K562 (cell line): ENCODE data around the gene SMIM29. TPM values are rescaled to one million over a fixed set of nuclear protein-coding genes. Genes with fewer than 3 reads are reported as not detected.
A peak's percentile ranks its signal among the peaks of the same experiment; 100 is the strongest.

Source experiments
- BCOR ChIP-seq: fragments of 450-650 bp; IDR thresholded peaks from 2 replicates; pipeline ENCODE4 v1.6.1; 2016
- FUS ChIP-seq: fragments of 200-400 bp; formaldehyde crosslinking; optimal IDR thresholded peaks from 2 replicates; pipeline ENCODE3; 2017; ENCODE audit warnings: low read depth, low read length
- GTF2A2 ChIP-seq: IDR thresholded peaks from 2 replicates; pipeline ENCODE4 v1.6.1; 2016; ENCODE audit warnings: mild to moderate bottlenecking, missing genetic modification characterization, missing compliant biosample characterization
- HDAC6 ChIP-seq: IDR thresholded peaks from 2 replicates; pipeline ENCODE4 v1.6.1; 2012; ENCODE audit warnings: low read depth, mild to moderate bottlenecking, control low read depth, inconsistent platforms, low read length, moderate library complexity
- IFI16 ChIP-seq: fragments of 250-450 bp; sonication (Bioruptor Pico); IDR thresholded peaks from 2 replicates; pipeline ENCODE4 v2.1.2; 2022; ENCODE audit warnings: mild to moderate bottlenecking, inconsistent platforms
- MAFG ChIP-seq: fragments of 450-650 bp; conservative IDR thresholded peaks from 2 replicates; pipeline ENCODE4 v1.6.1; 2016; ENCODE audit warnings: missing genetic modification characterization, missing compliant biosample characterization
- MECOM ChIP-seq: fragments of 250-450 bp; sonication (Bioruptor Pico); IDR thresholded peaks from 2 replicates; pipeline ENCODE4 v1.8.0; 2022; ENCODE audit warnings: inconsistent platforms
- MNT ChIP-seq, 2 experiments: fragments of 450-650 bp; conservative IDR thresholded peaks; 2 replicates each; pipeline ENCODE4 v1.6.1; 2017; ENCODE audit warnings: mild to moderate bottlenecking in 2 of 2, moderate library complexity in 2 of 2
- NCOA2 ChIP-seq, 2 experiments: fragments of 450-650 bp; IDR thresholded peaks; 2 replicates each; pipeline ENCODE4 v1.6.1; 2018; ENCODE audit warnings: mild to moderate bottlenecking in 2 of 2, moderate library complexity in 1 of 2; ENCODE audit not compliant: partially characterized antibody in 2 of 2
- NONO ChIP-seq, 2 experiments: fragments of 200-400 bp in 1 of 2; fragments of 450-650 bp in 1 of 2; formaldehyde crosslinking in 1 of 2; IDR thresholded peaks; 2 replicates each; pipeline ENCODE4 v1.6.1; 2017; ENCODE audit warnings: low read depth in 2 of 2, mild to moderate bottlenecking in 2 of 2, moderate library complexity in 2 of 2, low read length in 1 of 2
- NR1H2 ChIP-seq: sonication (generic); formaldehyde crosslinking; IDR thresholded peaks from 2 replicates; pipeline ENCODE4 v1.4.0; 2020; ENCODE audit warnings: mild to moderate bottlenecking, missing genetic modification reagents
- POLR2H ChIP-seq: IDR thresholded peaks from 2 replicates; pipeline ENCODE4 v1.6.1; 2016; ENCODE audit warnings: missing genetic modification characterization, low read depth, mild to moderate bottlenecking, control low read depth, missing compliant biosample characterization, moderate library complexity
- RAD21 ChIP-seq, 2 experiments: fragments of 250-450 bp in 1 of 2; fragments of 450-650 bp in 1 of 2; sonication (Bioruptor Pico) in 1 of 2; formaldehyde crosslinking in 1 of 2; IDR thresholded peaks in 1 of 2; conservative IDR thresholded peaks in 1 of 2; 2 replicates each; pipeline versions ENCODE4 v1.4.0 to v1.8.0; 2020 to 2022; ENCODE audit warnings: mild to moderate bottlenecking in 2 of 2, moderate library complexity in 1 of 2
- TAF9B ChIP-seq: fragments of 450-650 bp; IDR thresholded peaks from 2 replicates; pipeline ENCODE4 v1.6.1; 2018; ENCODE audit warnings: mild to moderate bottlenecking; ENCODE audit not compliant: partially characterized antibody
- U2AF1 ChIP-seq: fragments of 200-400 bp; formaldehyde crosslinking; optimal IDR thresholded peaks from 2 replicates; pipeline ENCODE3; 2017; ENCODE audit warnings: mild to moderate bottlenecking, low read depth, low read length, moderate library complexity
- ZFX ChIP-seq: sonication (generic); formaldehyde crosslinking; IDR thresholded peaks from 2 replicates; pipeline ENCODE4 v1.8.0; 2022; ENCODE audit warnings: mild to moderate bottlenecking, missing genetic modification reagents, moderate library complexity
- ZNF57 ChIP-seq: fragments of 450-650 bp; formaldehyde crosslinking; IDR thresholded peaks from 2 replicates; pipeline ENCODE4 v1.4.0; 2020; ENCODE audit warnings: mild to moderate bottlenecking, moderate library complexity
- ZZZ3 ChIP-seq: fragments of 450-650 bp; IDR thresholded peaks from 2 replicates; pipeline ENCODE4 v1.6.1; 2016; ENCODE audit warnings: antibody characterized with exemption, mild to moderate bottlenecking, moderate library complexity
- polyA plus RNA-seq, 8 experiments: library from polyadenylated mRNA; depleted of rRNA in 4 of 8; stranded (reverse) in 5 of 8; unstranded in 3 of 8; fragments of >200 nt; fragmentation: Nextera tagmentation in 2 of 8; fragmentation: Illumina TruSeq in 1 of 8; extraction: Ambion mirVana in 2 of 8; extraction: Trizol in 1 of 8; gene quantifications; 2 replicates each; pipeline versions ENCODE4 v1.2.1 to v1.2.3, GENCODE V29; 2011 to 2014; ENCODE audit warnings: inconsistent platforms in 1 of 8, missing spikeins in 1 of 8
- total RNA-seq, 7 experiments: library from RNA; depleted of rRNA in 6 of 7; stranded (reverse); fragments of >200 nt in 6 of 7; fragmentation: Illumina TruSeq in 2 of 7; extraction: Trizol in 2 of 7; gene quantifications; 2 replicates each; pipeline versions ENCODE4 v1.2.1 to v1.2.3, GENCODE V29; 2011 to 2021; ENCODE audit warnings: low replicate concordance in 1 of 7
- TF ChIP-seq, protein P1 (sequence below): IDR thresholded peaks from 2 replicates; pipeline ENCODE4 v1.6.1; 2016; ENCODE audit warnings: missing genetic modification characterization, missing compliant biosample characterization
- TF ChIP-seq, protein P2 (sequence below): sonication (generic); formaldehyde crosslinking; IDR thresholded peaks from 2 replicates; pipeline ENCODE4 v1.8.1; 2023; ENCODE audit warnings: mild to moderate bottlenecking, missing genetic modification reagents
- TF ChIP-seq, protein P3 (sequence below): fragments of 450-650 bp; conservative IDR thresholded peaks from 2 replicates; pipeline ENCODE4 v1.6.1; 2016; ENCODE audit warnings: missing genetic modification characterization, low read depth, mild to moderate bottlenecking, control low read depth, missing compliant biosample characterization

Gene SMIM29
- total and polyA plus RNA-seq, 9 of the 15 experiments (the other 6 are each of a cell fraction or from before 2014, with no cell fraction given) = 6.5 to 36.7 (median 20.9) TPM

- TF ChIP-seq NCOA2 (IDR thresholded peaks at IDR 0.05; ENCODE audit: partially characterized antibody in 2 of 2) (no peak), MECOM (CRISPR knock-in tag) (no peak), ZZZ3 (no peak), TAF9B (peak; percentile 65), POLR2H (tag) (peak; percentile 97), NR1H2 (no peak; the same call in 1 of the 2 replicates), GTF2A2 (tag) (peak; percentile 94), ZFX (peak; percentile 61), HDAC6 (no peak), FUS (peak; percentile 76), ZNF57 (CRISPR knock-in tag) (no peak), U2AF1 (peak; percentile 98), BCOR (0 out of 2 replicates have a peak, but pooled peaks have one; percentile 23), NONO (IDR thresholded peaks at IDR 0.05; ENCODE audit: low read depth in 2 of 2, low read length in 1 of 2) (peak; percentile 79 to 94), MAFG (tag) (no peak), MNT (conservative IDR thresholded peaks at IDR 0.05) (peak; percentile 72 to 75), IFI16 (no peak), RAD21 (CRISPR knock-in tag; conservative IDR thresholded peaks at IDR 0.05 in 1 of 2, IDR thresholded peaks at IDR 0.05 in 1 of 2) (peak in 1 of 2 experiments; percentile 19; a peak in 1 of 4 replicates)
- TF ChIP-seq, protein P1, sequence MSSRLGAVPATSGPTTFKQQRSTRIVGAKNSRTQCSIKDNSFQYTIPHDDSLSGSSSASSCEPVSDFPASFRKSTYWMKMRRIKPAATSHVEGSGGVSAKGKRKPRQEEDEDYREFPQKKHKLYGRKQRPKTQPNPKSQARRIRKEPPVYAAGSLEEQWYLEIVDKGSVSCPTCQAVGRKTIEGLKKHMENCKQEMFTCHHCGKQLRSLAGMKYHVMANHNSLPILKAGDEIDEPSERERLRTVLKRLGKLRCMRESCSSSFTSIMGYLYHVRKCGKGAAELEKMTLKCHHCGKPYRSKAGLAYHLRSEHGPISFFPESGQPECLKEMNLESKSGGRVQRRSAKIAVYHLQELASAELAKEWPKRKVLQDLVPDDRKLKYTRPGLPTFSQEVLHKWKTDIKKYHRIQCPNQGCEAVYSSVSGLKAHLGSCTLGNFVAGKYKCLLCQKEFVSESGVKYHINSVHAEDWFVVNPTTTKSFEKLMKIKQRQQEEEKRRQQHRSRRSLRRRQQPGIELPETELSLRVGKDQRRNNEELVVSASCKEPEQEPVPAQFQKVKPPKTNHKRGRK (tag) = no peak
- TF ChIP-seq, protein P2, sequence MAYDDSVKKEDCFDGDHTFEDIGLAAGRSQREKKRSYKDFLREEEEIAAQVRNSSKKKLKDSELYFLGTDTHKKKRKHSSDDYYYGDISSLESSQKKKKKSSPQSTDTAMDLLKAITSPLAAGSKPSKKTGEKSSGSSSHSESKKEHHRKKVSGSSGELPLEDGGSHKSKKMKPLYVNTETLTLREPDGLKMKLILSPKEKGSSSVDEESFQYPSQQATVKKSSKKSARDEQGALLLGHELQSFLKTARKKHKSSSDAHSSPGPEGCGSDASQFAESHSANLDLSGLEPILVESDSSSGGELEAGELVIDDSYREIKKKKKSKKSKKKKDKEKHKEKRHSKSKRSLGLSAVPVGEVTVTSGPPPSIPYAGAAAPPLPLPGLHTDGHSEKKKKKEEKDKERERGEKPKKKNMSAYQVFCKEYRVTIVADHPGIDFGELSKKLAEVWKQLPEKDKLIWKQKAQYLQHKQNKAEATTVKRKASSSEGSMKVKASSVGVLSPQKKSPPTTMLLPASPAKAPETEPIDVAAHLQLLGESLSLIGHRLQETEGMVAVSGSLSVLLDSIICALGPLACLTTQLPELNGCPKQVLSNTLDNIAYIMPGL (CRISPR knock-in tag) = 0 out of 2 replicates have a peak, but pooled peaks have one; percentile 1
- TF ChIP-seq, protein P3, sequence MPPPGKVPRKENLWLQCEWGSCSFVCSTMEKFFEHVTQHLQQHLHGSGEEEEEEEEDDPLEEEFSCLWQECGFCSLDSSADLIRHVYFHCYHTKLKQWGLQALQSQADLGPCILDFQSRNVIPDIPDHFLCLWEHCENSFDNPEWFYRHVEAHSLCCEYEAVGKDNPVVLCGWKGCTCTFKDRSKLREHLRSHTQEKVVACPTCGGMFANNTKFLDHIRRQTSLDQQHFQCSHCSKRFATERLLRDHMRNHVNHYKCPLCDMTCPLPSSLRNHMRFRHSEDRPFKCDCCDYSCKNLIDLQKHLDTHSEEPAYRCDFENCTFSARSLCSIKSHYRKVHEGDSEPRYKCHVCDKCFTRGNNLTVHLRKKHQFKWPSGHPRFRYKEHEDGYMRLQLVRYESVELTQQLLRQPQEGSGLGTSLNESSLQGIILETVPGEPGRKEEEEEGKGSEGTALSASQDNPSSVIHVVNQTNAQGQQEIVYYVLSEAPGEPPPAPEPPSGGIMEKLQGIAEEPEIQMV (tag) = no peak
Measured at GRCh38 chr6:34236443-34237315, 12.1 kb downstream of the SMIM29 start, which contains the start of gene HMGA1 (continued).
